ENCODE results near the gene SLC37A1. TPM values are rescaled to one million over a fixed set of nuclear protein-coding genes. Genes with fewer than 3 reads are reported as not detected.

Gene SLC37A1
- total RNA-seq, 1 experiment from 2014 or later: 15.0 TPM

GRCh38 chr21:42579456-42580075, 65.9 kb downstream of the SLC37A1 start:
- H3K4me3 ChIP-seq (replicated peaks in 1 of 2; ENCODE audit: low read depth in 1 of 2, low read length in 2 of 2): no peak overlapping the region
- no peaks in the 10 kb centered on the region for H3K36me3 ChIP-seq (ENCODE audit: control insufficient read depth in 1 of 2, insufficient read depth in 2 of 2, low read length in 2 of 2)
- CTCF ChIA-PET: no interaction called here
- RAD21 ChIA-PET (ENCODE audit: low non-redundant PET in 1 of 2, low total read pairs in 2 of 2, uncharacterized antibody in 2 of 2, unreplicated experiment in 2 of 2): no interaction called here
- H3K4me2 ChIP-seq (ENCODE audit: low read length): no peak overlapping the region
- no peaks in the 10 kb centered on the region for H4K20me1 ChIP-seq (ENCODE audit: insufficient read depth)
- no peaks in the 10 kb centered on the region for H3K9me2 ChIP-seq (ENCODE audit: insufficient read depth)
- no peaks in the 10 kb centered on the region; a peak in 2 of 4 replicates for H3K9me3 ChIP-seq (ENCODE audit: control insufficient read depth in 1 of 2, insufficient read depth in 1 of 2, low read depth in 1 of 2, low read length in 2 of 2)
- intact Hi-C loops (cut with micrococcal nuclease): no loop called here
- BruUV-seq (replicated peaks): no TSS peak
- no peak for ATAC-seq
- no peaks in the 10 kb centered on the region for H3K4me1 ChIP-seq (ENCODE audit: control insufficient read depth in 1 of 2, insufficient read depth in 2 of 2, low read length in 2 of 2)
- H3K27me3 ChIP-seq (ENCODE audit: insufficient read depth, low read length): no peaks in the 10 kb centered on the region
- no peak overlapping the region for H3K27ac ChIP-seq (ENCODE audit: low read depth, low read length)
- DNase-seq (ENCODE audit: low read depth, low spot score): no peak
- no peak for TF ChIP-seq RAD21 (IDR thresholded peaks at IDR 0.05; ENCODE audit: low read depth)
- TF ChIP-seq EZH2 (IDR thresholded peaks at IDR 0.05): no peak
- TF ChIP-seq SP1 (IDR thresholded peaks at IDR 0.05; ENCODE audit: low read depth): no peak
- no peak for TF ChIP-seq CTCF (IDR thresholded peaks at IDR 0.05 in 2 of 3, conservative IDR thresholded peaks at IDR 0.05 in 1 of 3; ENCODE audit: borderline replicate concordance in 1 of 3, insufficient read depth in 1 of 3, low read depth in 2 of 3, low read length in 2 of 3)
- TF ChIP-seq SRF (IDR thresholded peaks at IDR 0.05; ENCODE audit: low read depth): no peak
- TF ChIP-seq ZBTB33 (IDR thresholded peaks at IDR 0.05; ENCODE audit: extremely low read depth, insufficient replicate concordance, low read length): no peak
- TF ChIP-seq EZH2phosphoT487 (IDR thresholded peaks at IDR 0.05; ENCODE audit: borderline replicate concordance): no peak
- TF ChIP-seq CBX3 (IDR thresholded peaks at IDR 0.05; ENCODE audit: low read depth): no peak
- TF ChIP-seq ZFX (IDR thresholded peaks at IDR 0.05): no peak
- no peak for TF ChIP-seq ELF1 (IDR thresholded peaks at IDR 0.05; ENCODE audit: borderline replicate concordance, low read depth)
- TF ChIP-seq POLR2A (IDR thresholded peaks at IDR 0.05; ENCODE audit: borderline replicate concordance, extremely low read depth, insufficient read depth, insufficient read length): no peak
- no peak for TF ChIP-seq ATF3 (IDR thresholded peaks at IDR 0.05)
- no peak for TF ChIP-seq REST (IDR thresholded peaks at IDR 0.05; ENCODE audit: low read depth)
- TF ChIP-seq JUND (IDR thresholded peaks at IDR 0.05): no peak
- no peak for TF ChIP-seq TCF7L2 (IDR thresholded peaks at IDR 0.05; ENCODE audit: borderline replicate concordance, extremely low read depth, insufficient read depth, insufficient read length)
- TF ChIP-seq CEBPB (IDR thresholded peaks at IDR 0.05; ENCODE audit: low read depth): no peak
- TF ChIP-seq EGR1 (IDR thresholded peaks at IDR 0.05; ENCODE audit: low read depth): no peak
- TF ChIP-seq MAX (IDR thresholded peaks at IDR 0.05): no peak
- POLR2A ChIA-PET: no interaction called here
- H3K9ac ChIP-seq (ENCODE audit: low read length): no peak overlapping the region
- H3K79me2 ChIP-seq (ENCODE audit: insufficient read depth, low read length): no peaks in the 10 kb centered on the region
- H2AFZ ChIP-seq (ENCODE audit: low read depth, low read length, poor library complexity, severe bottlenecking): no peak overlapping the region

All from HCT116 (cell line).